Fibroblast of skin of left quadriceps (primary cell): Measurements from ENCODE around the gene PLA2G6.

Source experiments
- DNase-seq, 2 experiments: peaks; one replicate each; pipeline ENCODE4 v3.0.0-alpha.2; 2013; ENCODE audit warnings: low read depth in 2 of 2

Gene PLA2G6

DNA sequence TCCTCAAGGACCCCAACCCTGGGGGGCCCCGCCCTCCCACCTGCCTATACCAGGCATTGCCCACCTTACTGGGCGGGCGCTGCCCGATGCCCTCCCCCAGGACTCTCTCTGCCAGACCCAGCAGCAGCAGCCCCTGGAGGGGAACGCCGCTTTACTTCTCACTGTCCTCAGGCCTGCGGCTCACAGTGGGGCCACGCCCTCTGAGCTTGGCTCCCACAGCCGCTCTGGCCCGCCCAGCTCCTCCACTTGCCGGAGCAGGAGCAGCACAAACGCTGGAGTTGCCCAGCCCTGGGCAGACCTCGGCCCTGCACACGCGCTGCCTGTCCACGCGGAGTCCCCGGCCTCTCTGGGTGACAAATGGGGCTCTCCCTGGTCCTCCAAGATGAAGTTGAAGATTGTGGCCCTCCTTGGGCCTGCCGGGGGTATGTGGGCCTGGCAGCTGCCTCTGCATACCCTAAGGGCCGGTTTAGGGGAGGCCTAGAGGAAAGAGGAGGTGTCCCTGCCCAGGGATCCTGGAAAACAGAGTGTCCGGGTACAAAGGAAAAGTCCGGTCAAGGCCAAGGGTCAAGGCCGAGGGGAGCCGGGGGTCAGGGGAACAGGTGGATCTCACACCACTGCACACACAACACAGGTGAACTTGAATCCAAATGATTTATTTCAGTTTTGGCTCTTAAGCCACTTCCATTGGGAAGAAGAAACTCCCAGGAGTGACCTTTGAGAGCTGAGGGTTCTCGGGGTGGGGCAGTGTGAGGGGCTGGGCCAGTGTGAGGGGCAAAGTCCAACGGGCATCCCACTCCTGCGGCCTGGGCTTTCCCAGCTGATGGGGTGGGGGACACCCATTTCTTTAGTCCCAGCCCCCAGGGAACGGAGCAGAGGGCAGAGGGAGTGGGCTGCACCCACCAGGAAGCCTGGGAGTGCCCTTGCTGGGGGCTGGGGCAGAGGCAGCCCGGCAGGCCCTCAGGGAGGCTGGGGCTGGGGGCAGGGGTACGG is 70.5 kb downstream of the PLA2G6 start:
- no peak for DNase-seq

GRCh38 chr22:38110008-38110862 is 71.4 kb downstream of the PLA2G6 start, which contains the start of gene BAIAP2L2:
Gene BAIAP2L2, minus strand, starts transcription at chr22:38110684. Its CDS starts 159 bp downstream, at chr22:38110525.
- no peak for DNase-seq

DNA sequence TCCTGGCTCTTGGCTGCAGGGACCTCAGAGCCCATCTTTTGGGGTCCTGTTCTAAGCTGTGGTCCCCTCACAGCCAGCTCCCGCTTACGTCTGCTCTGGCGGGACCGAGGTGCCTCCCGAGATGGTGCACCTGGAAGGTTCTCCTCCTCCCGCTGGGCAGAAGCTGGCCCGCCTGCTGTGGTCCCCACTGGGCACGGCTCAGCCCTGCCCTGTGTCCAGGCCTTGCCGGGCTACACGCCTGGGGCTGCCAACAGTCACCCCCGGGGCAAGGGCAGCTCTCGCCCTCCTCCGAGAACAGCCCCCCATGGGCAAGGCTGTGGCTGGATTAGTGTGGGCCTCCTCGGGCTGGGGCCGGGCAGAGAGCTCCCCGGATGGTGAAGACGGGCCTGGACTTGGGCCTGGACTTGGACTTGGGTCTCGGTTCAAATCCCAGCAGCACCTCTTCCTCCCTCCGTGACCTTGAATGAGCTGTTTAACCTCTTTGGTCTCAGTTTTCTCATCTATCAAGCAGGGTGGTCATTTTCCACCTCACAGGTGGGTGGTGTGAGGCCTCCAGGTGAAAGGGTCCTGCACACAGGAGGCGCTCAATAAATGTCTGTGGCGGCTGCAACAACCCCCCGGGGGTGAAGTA is 72.1 kb downstream of the PLA2G6 start:
- DNase-seq = no peak

DNA sequence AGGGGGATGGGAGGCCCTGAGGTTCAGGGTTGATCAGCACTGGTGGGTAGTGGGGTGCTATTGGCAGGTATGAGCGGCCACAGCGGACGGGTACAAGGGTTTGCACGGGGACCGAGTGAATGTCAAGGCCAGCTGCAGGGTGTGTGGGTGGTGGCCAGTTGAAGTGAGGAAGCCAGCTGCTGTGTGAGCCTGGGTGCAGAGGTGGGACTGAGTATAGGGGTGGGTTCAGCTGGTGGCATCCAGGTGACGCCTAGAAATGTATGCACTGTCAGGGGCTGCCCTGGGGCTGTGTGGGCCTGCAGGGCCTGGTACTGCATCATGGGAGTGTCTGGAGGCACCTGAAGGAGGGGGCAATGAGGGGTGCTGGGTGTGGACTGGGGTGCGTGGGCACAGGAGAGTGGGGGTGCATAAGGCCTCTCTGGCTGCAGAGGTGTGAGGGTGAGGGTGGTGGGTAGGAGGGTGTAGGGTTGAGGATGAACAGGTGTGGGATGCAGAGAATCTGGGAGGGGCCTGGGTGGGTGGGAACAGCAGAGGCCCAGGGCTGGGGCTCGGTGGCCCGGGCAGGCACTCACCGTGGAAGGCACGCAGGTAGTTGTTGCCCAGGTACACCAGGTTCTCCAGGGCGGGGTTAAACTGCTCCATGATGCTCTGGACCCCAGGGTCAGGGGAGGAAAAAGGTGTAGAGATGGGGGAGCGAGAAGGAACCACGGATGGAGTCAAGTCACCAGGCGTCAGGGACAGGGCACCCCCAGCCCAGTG is 72.9 kb downstream of the PLA2G6 start:
- DNase-seq = no peak

- no peak for DNase-seq
These were observed 73.7 kb downstream of the PLA2G6 start for GRCh38 chr22:38107692-38108515.

GRCh38 chr22:38106814-38107578 is 74.6 kb downstream of the PLA2G6 start:
- DNase-seq = no peak

- DNase-seq = no peak
These were observed 77.5 kb downstream of the PLA2G6 start for GRCh38 chr22:38104084-38104483.

DNA sequence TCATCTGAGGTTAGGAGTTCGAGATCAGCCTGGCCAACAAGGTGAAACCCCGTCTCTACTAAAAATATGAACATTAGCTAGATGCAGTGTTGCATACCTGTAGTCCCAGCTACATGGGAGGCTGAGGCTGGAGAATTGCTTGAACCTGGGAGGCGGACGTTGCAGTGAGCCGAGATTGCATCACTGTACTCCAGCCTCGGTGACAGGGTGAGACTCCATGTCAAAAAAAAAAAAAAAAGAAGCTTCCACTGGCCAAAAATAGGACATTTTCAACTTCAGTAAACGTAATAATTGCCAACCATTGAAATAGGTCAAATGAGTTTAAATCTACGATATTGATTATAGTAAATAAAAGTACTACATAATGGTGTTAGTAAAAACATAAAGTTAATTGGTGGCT is 78.0 kb downstream of the PLA2G6 start:
- no peak for DNase-seq

GRCh38 chr22:38098410-38099249 is 83.0 kb downstream of the PLA2G6 start:
- DNase-seq = peak in 1 of 2 experiments; percentile 21

- no peak for DNase-seq
These were observed 83.8 kb downstream of the PLA2G6 start for GRCh38 chr22:38097557-38098409.

DNA sequence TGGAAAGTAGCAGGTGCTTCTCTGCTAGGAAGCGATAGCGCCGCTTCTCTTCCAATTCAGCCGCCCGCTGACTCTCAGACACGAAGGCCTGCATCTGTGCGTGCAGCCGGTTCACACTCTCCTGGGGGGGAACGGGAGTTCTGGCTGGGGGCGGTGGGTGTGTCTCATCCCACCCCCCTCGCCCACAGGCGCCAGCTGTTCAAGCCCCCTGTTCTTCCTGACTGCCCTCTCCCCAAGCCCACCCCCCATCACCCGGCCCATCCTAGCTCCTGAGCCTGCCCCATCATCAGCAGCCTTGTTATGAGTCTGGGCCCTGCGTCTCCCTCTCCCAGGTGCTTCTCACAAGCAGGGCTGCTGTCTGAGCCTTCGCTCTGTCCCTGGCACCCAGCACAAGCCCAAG is 84.6 kb downstream of the PLA2G6 start:
- DNase-seq = no peak

- DNase-seq = no peak
These were observed 92.2 kb downstream of the PLA2G6 start for GRCh38 chr22:38089474-38089851.

GRCh38 chr22:38088629-38089473 is 92.8 kb downstream of the PLA2G6 start:
- DNase-seq = no peak

GRCh38 chr22:38087855-38088254 is 93.8 kb downstream of the PLA2G6 start:
- no peak for DNase-seq

DNA sequence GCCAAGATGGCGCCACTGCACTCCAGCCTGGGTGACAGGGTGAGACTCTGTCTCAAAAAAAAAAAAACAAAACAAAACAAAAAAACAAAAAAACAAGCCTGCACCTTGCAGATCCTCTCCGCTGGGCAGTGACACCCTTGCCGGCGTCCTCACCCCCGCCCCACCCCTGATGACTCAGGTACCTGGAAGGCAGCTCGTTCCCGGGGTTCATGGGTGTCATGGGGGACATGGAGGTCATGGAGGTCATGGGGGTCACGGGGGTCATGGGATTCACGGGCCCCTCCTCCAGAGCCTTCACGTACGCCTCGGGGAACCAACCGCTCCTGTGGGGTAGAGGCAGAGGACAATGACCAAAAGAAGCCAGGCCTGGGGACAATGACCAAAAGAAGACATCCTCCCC is 94.7 kb downstream of the PLA2G6 start:
- DNase-seq = no peak

DNA sequence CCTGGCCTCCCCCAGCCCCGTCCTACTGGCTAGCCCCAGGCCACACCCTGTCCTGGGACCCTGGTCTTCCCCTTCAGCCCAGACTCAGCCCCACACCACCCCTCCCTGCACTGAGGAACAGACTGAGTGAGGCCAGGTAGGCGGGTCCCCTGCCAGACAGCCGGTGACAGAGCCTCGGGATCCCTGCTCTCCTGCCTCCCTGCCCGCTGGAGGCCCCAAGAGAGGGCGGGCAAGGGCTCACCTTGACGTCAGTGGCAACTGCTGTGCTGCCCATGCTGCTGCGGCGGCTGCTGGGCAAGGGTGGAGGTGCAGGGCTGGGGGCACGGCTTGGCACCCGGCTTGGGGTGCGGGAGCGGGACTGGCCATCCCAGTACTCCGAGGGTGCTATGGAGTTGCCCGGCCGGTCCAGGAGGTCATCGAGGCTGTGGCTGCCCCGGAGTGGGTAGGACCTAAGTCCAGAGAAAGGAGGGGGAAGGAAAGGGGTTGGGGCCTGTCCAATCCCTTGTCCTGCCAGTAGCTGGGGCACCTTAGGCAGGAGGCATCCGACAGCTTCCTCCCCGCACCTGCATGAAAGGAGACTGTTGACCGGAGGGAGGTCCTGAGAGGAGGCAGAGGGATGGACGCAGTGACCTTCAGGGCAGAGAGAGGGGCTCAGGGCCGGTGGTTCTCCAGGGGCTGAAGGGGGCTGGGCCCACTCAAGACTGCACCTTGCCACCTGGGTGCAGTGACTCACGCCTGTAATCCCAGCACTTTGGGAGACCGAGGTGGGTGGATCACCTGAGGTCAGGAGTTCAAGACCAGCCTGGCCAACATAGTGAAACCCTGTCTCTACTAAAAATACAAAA is 95.4 kb downstream of the PLA2G6 start:
- DNase-seq = no peak
